KG1 (cell line): ENCODE results near the gene SMCO3.
"Not testable (repeated sequence)": the region's sequence is repeated elsewhere in the genome, so short reads cannot be mapped to it uniquely, and the experiment has no call there.

Experiments
- DNase-seq: peaks from one replicate; lab custom pipeline; 2025; lab: John Stamatoyannopoulos, UW

The SMCO3 gene

DNA sequence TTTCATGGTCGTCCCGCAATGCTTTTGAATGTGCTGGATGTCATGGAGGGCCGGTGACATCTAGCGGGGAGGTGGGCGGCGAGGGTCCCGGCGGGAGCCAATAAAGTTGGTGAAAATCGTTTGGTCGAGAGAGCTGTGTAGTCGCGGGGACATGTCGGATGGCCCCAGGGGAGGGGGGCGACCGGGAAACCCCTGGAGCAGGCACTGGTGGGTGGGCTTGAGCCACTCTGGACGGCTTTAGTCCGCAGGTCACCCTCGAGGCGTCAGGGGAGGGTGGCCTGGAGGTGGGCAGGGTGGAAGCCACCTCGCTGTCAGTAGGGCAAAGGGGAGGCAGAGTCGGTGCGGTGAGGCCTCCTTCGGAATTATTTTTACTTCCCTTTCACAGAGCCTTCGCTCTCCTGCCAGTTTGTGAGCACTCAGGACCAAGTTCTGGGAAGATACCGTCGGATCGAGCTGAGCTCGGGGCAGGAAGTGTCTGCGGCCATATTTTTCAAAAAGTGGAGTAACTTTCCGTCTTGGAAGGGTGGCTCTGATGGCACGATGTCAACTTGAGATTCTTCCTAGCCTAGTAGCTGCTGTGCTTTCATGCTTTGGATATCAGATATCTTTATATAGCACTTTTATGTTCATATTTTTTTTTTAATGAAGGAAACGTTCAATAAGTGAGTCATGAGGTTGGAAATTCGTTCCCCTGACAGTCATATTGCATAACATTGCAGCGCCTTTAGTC, 38.9 kb downstream of the SMCO3 start:
- no peak for DNase-seq

GRCh38 chr12:14774074-14774905, 39.7 kb downstream of the SMCO3 start:
- peak; percentile 34 for DNase-seq

DNA sequence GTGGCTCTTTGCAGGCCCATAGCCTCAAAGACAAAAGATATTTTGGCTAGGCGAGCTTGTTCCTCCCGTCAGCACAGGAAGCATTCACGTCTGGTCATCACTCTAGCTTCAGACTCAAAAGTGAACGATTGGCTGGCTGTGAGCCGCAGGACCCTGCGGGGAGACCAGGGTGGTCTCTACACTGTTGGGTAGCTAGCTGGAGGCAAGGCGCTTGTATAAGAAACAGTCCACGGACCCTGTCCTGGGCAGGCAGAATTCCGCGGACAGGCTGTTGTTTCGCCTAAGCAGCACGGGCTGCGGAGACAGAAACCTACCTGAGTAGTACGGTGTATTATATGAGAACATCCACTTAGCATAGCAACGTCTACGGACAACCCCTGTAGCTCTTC, 40.3 kb downstream of the SMCO3 start:
- no peak for DNase-seq

GRCh38 chr12:14772946-14773345, 41.0 kb downstream of the SMCO3 start:
- no peak for DNase-seq

DNA sequence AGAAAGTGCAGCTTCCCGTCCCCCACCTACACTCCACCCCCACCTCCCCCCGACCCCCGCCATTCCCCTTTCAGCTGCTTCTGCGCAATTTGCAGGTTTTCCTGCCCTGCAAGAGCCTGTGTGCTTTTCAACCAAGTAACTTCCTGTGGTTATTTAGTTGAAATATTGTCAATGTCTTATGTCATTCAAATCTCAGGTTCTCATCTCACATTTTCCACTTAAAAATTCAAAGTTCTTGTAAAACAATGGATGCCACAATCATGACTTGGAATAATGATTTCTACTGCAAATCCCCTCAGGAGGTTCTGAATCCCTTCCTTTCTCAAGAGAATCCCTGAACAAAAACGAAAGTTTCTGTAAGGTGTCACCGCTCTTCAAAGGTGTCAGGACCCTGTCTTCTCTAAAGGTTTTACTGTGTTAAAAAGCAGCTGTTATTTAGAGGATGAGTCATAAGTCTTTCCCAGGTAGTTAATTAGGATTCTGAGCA, 42.3 kb downstream of the SMCO3 start:
- DNase-seq: no peak

DNA sequence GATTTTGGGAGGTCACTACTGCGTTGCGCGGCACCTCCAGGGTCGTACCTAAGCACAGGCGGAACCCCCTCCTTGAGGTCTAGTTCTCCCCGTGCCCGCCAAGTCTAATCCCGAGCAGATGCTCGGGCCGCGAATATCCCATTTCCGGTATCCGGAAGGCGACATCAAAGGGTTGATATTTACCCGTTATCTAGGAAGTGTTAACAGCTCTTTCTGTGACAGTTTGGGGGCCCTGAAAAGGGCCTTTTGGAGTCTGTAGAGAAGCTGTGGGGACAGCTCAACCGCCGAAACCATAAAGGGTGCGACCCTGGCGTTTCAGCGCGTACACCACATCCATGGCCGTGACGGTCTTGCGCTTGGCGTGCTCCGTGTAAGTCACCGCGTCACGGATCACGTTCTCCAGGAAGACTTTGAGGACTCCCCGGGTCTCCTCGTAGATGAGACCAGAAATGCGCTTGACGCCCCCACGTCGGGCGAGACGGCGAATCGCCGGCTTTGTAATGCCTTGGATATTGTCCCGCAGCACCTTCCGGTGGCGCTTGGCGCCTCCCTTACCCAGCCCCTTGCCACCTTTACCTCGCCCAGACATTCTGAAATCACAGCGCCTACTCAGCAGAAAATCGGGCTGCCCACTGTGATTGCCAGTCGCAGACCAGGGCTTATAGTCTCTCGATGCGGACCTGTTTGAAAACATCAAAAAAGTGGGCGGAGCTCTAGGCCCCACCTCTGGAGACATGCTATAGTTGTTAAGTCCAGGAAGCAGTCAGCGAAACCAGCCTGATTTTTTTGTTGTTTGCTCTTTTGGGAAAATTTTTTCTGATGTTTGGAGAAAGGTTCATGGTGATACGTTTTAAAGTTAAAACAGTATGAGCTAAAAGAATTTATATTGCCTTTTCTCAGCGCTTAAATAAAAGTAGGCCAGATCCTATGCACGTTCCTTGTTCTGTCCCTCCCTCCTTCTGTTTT, 43.2 kb downstream of the SMCO3 start:
- DNase-seq: peak; percentile 80

GRCh38 chr12:14769969-14770495, 44.0 kb downstream of the SMCO3 start:
- peak; percentile 51 for DNase-seq

DNA sequence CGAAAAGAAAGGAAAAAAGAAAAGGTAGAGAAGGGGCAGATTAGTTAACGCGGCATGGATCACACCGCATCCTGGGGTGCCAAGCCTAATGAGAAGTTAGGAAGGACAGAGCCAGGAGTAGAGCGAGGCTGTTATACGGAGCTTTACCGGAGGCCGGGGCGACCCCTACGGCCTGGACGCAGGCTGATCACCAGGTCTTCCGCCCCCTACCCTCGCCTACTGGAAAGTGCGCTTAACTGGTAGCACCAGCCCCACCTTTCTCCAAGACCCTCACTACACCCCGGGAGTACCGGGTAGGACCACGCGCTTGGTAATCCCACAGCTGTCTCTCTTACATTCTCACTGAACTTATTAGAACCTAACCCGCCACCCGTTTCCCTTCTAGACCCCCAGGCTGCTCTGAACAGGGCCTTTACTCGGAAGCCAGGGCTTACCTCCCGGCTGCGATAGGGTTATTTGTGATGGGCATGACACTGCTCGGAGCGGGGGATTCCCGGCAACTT, 44.5 kb downstream of the SMCO3 start:
- DNase-seq: no peak

DNA sequence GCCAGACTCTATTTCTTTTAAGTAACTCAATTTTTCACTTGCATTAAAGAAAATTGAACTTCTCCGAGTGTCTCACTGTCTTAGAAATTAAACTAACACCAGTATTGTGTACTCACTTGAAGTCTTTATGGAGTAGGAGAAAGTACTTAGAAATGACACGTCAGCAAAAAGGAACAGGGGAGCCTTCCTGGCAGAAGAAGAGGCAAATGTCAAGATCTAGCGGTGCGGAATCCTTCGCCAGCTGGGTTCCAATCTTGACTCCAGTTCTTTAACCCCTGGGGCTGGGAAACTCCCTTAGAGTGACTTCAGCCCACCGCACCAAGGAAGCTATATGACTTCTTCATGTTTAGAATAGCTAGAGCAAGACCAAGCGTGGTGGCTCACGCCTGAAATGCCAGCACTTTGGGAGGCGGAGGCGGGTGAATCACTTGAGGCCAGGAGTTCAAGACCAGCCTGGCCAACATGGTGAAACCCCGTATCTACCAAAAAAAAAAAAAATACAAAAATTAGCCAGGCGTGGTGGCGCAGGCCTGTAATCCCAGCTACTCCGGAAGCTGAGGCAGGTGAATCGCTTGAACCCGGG, 45.1 kb downstream of the SMCO3 start:
- no peak for DNase-seq

DNA sequence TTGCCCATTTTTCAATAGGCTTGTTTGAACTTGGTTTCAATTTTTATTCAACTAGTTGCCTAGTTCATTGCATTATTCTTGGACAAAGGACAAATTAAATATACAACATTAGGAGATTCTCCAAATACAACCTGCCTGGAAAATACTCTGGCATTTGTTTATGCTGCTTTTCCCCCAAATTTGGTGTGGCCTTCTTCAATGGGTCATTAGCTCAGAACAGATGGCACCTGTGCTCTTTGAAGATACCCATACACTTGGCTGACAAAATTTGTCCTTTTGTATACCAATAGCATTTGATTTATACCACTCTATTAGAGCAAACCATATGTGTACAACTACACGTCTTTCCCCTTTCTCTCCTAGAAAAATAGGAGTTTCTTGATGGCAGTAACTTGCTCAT, 46.4 kb downstream of the SMCO3 start:
- no peak for DNase-seq

- DNase-seq: no peak
These were observed 47.2 kb downstream of the SMCO3 start for GRCh38 chr12:14766649-14767215.

GRCh38 chr12:14766020-14766419, 48.0 kb downstream of the SMCO3 start:
- DNase-seq: not testable (repeated sequence)

DNA sequence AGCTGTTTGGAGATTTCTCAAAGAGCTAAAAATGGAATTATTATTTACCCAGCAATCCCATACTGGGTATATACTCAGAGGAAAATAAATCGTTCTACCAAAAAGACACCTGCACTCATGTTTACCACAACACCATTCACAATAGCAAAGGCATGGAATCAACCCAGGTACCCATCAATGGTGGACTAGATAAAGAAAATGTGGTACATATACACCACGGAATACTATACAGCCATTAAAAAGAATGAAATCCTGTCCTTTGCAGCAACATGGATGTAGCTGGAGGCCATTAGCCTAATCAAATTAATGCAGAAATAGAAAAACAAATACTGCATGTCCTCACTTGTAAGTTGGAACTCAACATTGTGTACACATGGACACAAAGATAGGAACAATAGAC, 48.6 kb downstream of the SMCO3 start:
- no peak for DNase-seq

DNA sequence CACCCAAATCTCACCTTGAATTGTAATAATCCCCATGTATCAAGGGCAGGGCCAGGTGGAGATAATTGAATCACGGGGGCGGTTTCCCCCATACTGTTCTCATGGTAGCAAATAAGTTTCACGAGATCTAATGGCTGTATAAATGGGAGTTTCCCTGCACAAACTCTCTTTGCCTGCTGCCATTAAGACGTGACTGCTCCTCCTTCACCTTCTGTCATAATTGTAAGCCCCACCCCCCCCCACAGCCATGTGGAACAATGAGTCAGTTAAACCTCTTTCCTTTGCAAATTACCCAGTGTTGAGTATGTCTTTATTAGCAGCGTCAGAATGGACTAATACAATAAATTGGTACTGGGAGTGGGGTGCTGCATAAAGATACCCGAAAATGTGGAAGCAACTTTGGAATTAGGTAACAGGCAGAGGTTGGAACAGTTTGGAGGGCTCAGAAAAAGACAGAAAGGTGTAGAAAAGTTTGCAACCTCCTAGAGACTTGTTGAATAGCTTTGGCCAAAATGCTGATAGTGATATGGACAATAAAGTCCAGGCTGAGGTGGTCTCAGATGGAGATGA, 54.2 kb downstream of the SMCO3 start:
- DNase-seq: not testable (repeated sequence)

DNA sequence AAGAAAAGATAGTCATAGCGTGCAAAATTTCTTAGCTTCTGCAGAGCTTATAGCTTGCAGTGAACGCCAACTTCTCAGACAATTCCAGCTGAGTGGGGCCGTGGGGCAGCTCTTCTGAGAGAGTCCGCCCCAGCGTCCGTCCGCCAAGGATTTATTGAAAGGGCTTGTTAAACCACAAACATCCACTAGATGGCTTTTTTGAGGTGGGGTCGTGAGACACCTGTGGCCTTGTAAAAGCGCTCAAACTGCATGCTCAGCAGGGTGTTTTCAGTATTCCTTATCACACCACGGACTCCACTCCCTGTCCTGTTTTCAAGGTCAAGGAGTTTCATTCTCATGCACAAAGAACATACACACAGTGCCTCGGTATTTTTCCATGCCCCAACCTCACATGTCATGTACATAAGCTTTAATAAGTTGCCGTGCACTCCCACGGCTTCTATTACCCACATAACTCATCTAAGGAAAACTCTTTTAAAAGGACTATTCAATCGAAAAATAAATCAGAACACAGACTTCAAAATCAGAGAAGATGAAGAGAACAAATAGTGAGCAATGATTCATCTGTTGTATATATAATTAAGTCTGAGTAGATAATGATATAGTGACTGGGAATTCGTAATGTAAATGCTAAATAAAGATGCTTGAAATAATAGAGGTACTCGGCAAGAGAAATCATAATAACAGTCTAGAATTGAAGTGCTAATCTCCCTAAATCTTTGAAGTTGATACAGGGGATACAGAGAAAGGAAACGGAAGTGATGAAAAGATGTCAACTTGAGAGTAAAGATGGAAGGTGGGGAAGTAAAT, 57.4 kb downstream of the SMCO3 start:
- no peak for DNase-seq
